ENCODE results near the gene HSD17B2.

The HSD17B2 gene, protein sequence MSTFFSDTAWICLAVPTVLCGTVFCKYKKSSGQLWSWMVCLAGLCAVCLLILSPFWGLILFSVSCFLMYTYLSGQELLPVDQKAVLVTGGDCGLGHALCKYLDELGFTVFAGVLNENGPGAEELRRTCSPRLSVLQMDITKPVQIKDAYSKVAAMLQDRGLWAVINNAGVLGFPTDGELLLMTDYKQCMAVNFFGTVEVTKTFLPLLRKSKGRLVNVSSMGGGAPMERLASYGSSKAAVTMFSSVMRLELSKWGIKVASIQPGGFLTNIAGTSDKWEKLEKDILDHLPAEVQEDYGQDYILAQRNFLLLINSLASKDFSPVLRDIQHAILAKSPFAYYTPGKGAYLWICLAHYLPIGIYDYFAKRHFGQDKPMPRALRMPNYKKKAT

DNA sequence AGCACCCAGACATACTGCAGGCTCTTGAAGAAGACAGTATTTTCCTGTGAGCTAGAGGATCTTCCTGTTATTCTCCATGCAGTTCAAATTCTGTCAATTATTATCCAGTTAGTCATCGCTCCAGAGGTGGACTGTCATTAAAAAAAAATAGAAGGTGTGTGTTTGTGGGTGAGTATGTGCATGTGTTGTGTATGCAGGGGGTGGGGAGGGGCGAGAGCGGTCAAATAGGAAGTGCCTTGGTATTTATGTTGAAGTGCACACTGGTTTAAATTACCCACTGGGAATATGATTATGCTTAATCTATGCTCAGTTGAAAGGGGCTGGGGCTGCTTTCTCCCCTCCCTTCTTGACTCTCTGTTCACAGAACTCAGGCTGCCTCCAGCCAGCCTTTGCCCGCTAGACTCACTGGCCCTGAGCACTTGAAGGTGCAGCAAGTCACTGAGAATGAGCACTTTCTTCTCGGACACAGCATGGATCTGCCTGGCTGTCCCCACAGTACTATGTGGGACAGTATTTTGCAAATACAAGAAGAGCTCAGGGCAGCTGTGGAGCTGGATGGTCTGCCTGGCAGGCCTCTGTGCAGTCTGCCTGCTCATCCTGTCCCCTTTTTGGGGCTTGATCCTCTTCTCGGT, at the start of gene HSD17B2:
Gene HSD17B2 (plus strand): TSS at position 273 of the 632 bp plus-strand sequence. CDS start 172 bp downstream, at position 445.
- H3K4me3 Mint-ChIP-seq = no peak within 1 kb of the TSS
- intact Hi-C loops (cut with micrococcal nuclease) = loop anchor here (5.0 kb wide), 1 partner anchor 422 kb away; no protein-coding TSS in a partner anchor
- H3K27ac Mint-ChIP-seq = no peak within 1 kb of the TSS
- H3K36me3 Mint-ChIP-seq (ENCODE audit: low read depth) = no peaks in the 10 kb centered on the region
- H3K4me1 Mint-ChIP-seq (ENCODE audit: low read depth) = no peaks in the 10 kb centered on the region
- no peaks in the 10 kb centered on the region for H3K9me3 Mint-ChIP-seq
- peaks cover 20% of the 10 kb centered on the region for H3K27me3 Mint-ChIP-seq

DNA sequence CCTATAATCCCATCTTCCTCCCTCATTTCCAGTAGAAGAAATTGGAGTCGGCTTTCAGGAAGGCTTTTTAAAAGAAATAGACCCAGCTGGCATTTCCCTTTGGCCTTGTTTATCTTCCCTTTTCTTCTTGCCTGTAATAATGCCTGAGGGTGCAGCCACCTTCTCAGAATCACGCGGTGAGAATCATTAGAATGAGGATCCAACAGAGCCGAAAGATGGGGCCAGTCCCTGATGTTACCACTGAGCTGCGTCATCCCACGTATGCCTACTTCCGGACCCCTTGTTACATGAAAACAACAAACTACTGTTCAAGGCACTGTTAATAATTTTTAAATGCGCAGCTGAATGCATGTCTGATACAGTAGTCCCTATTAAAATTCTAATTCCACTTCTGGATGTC, 47.9 kb upstream of the HSD17B2 start:
- intact Hi-C loops (cut with micrococcal nuclease) = no loop called here
- no peaks in the 10 kb centered on the region for H3K36me3 Mint-ChIP-seq (ENCODE audit: low read depth)
- no peak overlapping the region for H3K27ac Mint-ChIP-seq
- H3K9me3 Mint-ChIP-seq = no peaks in the 10 kb centered on the region
- H3K4me3 Mint-ChIP-seq = no peak overlapping the region
- H3K4me1 Mint-ChIP-seq (ENCODE audit: low read depth) = no peaks in the 10 kb centered on the region
- peaks cover 7% of the 10 kb centered on the region for H3K27me3 Mint-ChIP-seq

DNA sequence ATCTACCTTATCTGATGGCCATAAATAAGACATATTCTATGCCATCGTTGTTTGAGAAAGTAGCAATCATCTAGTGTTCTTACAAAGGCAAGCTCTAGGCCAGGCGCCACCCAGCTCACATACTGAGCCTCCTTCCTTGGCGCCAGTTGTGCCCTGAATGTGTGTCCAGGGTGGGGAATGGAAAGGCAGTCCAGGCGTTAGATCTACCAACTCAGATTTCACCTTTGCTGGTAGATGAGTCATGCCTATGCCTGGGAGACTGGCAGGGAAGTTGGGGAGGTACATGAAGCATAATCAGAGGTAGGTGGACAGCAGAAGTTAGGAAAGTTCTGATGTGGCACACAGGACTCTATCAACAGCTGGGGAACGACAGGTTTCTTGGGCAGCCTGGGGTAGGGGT, 47.3 kb upstream of the HSD17B2 start:
- Mint-ChIP-seq H3K27me3 (peaks cover 7% of the 10 kb centered on the region), H3K4me3 (no peak overlapping the region), H3K4me1 (ENCODE audit: low read depth) (no peaks in the 10 kb centered on the region), H3K27ac (no peak overlapping the region), H3K9me3 (no peaks in the 10 kb centered on the region), H3K36me3 (ENCODE audit: low read depth) (no peaks in the 10 kb centered on the region)
- intact Hi-C loops (cut with micrococcal nuclease) = no loop called here

DNA sequence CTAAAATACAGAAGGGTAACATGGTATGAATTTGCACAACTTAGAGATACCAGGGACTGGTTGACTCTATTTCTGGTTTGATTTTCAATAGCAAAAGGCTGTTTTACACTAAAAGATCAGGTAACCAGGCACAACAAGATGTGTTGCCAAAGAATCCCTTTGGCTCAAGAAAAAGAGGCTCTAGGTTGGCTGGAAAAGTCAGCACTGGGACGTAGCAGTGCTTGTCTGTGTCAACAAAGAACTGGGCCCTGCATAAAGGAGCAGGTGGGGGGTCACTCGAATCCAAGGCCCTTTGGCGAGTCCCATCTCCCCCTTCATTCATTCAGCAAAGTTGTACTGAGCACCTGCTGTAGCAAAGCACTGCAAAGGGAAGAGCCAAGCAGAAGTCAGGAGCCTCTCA, 42.2 kb upstream of the HSD17B2 start:
- Mint-ChIP-seq H3K36me3 (ENCODE audit: low read depth) (no peaks in the 10 kb centered on the region), H3K27ac (no peak overlapping the region), H3K27me3 (no peaks in the 10 kb centered on the region), H3K4me3 (no peak overlapping the region), H3K9me3 (no peaks in the 10 kb centered on the region), H3K4me1 (ENCODE audit: low read depth) (no peaks in the 10 kb centered on the region)
- intact Hi-C loops (cut with micrococcal nuclease) = no loop called here

DNA sequence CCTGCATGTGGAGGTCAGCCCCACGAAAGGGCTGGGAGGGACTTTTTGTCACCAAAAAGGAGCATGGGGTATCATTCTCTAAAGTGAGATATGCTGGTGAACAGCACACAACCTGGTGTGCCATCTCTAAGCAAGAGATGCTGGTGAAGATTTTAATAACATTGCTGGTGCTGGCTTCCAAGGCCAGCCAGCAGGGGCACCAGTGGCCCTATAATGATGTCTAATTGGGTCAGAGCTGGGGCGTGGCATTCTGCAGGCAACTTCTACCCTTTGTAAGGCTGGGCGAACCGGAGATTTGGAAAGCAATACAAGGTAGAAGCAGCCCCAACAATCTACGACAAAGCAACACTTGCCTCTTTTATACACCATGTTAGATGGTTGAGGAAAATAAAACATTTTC, 40.6 kb upstream of the HSD17B2 start:
- Mint-ChIP-seq H3K36me3 (ENCODE audit: low read depth) (no peaks in the 10 kb centered on the region), H3K4me3 (no peak overlapping the region), H3K4me1 (ENCODE audit: low read depth) (no peaks in the 10 kb centered on the region), H3K27ac (no peak overlapping the region), H3K9me3 (no peaks in the 10 kb centered on the region), H3K27me3 (no peaks in the 10 kb centered on the region)
- intact Hi-C loops (cut with micrococcal nuclease) = no loop called here

DNA sequence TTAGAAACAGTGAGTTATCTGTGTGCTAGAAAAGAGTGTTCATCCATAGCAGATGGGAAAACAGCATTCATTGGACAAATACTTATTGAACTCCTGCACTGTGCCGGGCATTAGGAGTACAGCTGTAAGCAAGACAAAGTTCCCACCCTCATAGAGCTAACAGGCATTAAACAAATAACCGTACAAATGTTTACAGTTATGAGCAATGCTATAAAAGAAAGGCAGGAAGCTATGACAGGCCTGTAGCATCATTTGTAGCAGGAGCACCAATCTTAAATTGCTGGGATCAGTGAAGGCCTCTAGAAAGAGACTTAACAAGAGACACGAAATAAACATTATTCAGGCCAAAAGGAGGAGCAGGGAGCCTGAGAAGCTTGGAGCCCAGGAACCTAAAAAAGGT, 39.4 kb upstream of the HSD17B2 start:
- intact Hi-C loops (cut with micrococcal nuclease) = no loop called here
- no peaks in the 10 kb centered on the region for H3K27me3 Mint-ChIP-seq
- no peaks in the 10 kb centered on the region for H3K36me3 Mint-ChIP-seq (ENCODE audit: low read depth)
- no peaks in the 10 kb centered on the region for H3K4me1 Mint-ChIP-seq (ENCODE audit: low read depth)
- no peak overlapping the region for H3K4me3 Mint-ChIP-seq
- H3K9me3 Mint-ChIP-seq = no peaks in the 10 kb centered on the region
- H3K27ac Mint-ChIP-seq = no peak overlapping the region

DNA sequence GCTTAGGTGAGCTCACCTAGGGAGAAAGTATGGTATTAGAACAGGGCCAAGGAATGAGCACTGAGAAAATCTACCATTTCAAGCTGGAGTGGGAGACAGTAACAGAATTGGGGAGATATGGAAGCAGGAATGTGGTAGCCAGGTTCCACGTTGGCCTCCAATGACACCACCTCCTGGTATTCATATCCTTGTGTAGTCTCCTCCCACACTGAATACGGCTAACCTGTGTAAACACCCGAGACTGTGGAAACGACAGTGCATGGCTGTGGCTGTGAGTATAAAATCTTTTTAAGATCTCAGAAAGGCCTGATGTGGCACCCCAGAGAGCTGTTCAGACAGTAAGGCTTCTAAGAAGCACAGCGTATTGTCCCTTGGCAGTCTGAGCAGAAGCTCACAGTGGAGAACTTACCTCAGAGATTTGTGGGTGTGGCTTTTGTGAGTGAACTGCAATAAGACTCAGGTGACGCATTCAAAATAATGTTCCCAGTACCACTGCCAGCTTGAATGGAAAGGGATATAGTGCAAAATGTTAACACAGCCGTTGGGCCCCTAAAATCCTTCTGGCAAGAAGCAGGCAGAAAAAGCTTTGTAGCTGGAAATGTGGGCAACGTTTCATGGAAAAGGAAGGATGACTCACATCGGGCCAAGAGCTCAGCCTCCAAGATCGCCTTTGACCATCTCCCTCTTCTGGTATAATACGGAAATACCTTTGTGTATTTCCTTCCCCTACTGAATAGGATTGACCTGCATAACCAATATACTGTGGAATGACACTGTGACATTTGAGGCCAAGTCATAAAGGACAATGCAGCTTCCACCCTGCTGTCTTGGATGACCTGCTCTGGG, 38.2 kb upstream of the HSD17B2 start:
- H3K4me1 Mint-ChIP-seq (ENCODE audit: low read depth) = no peaks in the 10 kb centered on the region
- no peak overlapping the region for H3K27ac Mint-ChIP-seq
- no peaks in the 10 kb centered on the region for H3K27me3 Mint-ChIP-seq
- H3K36me3 Mint-ChIP-seq (ENCODE audit: low read depth) = no peaks in the 10 kb centered on the region
- intact Hi-C loops (cut with micrococcal nuclease) = no loop called here
- H3K9me3 Mint-ChIP-seq = no peaks in the 10 kb centered on the region
- H3K4me3 Mint-ChIP-seq = no peak overlapping the region

DNA sequence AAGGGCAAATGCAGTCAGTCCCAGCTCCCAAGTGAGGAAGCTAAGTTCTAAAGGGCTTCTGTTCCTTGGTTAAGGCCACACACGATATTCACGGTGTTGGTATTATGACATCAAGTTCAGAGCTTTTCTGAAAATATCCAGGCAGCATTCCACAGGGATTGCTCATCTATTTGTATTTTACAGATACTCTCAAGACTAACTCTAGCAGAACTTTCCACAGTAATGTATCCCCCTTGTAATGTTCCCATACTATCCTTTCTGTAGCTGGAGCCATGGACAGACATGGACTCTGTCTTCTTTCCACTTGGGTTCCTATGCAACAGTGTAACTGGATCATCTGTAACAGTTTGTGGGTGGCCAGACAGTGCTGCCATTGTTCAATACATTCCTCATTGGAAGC, 37.3 kb upstream of the HSD17B2 start:
- intact Hi-C loops (cut with micrococcal nuclease) = no loop called here
- H3K27me3 Mint-ChIP-seq = no peaks in the 10 kb centered on the region
- no peak overlapping the region for H3K27ac Mint-ChIP-seq
- H3K9me3 Mint-ChIP-seq = no peaks in the 10 kb centered on the region
- no peaks in the 10 kb centered on the region for H3K36me3 Mint-ChIP-seq (ENCODE audit: low read depth)
- H3K4me1 Mint-ChIP-seq (ENCODE audit: low read depth) = no peaks in the 10 kb centered on the region
- no peak overlapping the region for H3K4me3 Mint-ChIP-seq

DNA sequence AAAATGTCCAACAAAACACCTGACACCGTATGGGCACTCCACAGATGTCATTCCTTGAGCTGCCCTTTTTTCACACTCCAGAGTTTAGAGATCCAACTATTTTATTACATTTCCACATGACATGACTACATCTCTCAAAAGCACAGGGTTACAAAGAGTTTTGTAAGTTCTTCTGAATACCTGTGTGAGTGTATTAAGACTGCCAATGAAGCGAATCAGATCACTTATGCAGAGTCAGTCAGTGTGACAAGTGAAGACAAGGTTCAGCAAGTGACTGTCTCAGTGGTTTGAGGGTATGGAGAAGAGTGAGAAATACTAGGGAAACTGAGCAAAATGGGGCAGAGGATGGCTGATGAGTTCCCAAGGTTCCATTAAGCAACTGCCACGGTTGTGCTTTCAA, 32.2 kb upstream of the HSD17B2 start:
- Mint-ChIP-seq H3K4me3 (no peak overlapping the region), H3K9me3 (peaks cover 2% of the 10 kb centered on the region), H3K36me3 (ENCODE audit: low read depth) (no peaks in the 10 kb centered on the region), H3K27me3 (no peaks in the 10 kb centered on the region), H3K4me1 (ENCODE audit: low read depth) (no peaks in the 10 kb centered on the region), H3K27ac (no peak overlapping the region)
- intact Hi-C loops (cut with micrococcal nuclease) = no loop called here

DNA sequence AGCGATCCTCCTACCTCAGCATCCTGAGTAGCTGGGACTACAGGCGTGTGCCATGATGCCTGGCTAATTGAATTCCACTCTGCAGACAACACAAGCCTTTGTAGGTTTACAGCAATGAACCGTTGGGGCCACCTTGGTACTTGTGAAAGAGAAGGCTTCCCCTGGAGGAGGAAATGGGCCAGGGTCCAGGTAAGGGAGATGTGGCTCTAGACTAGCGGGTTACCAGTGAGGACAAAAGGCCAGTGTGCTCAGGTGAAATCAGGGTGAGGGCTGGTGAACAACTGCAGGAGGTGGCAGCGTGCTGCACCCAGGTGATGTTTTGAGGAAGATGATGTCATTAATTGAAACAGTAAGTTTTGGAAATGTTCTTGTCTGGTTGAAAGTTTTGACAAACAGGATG, 30.5 kb upstream of the HSD17B2 start:
- Mint-ChIP-seq H3K36me3 (ENCODE audit: low read depth) (no peaks in the 10 kb centered on the region), H3K9me3 (peaks cover 20% of the 10 kb centered on the region), H3K27ac (no peak overlapping the region), H3K27me3 (no peaks in the 10 kb centered on the region), H3K4me3 (no peak overlapping the region), H3K4me1 (ENCODE audit: low read depth) (no peaks in the 10 kb centered on the region)
- intact Hi-C loops (cut with micrococcal nuclease) = no loop called here

DNA sequence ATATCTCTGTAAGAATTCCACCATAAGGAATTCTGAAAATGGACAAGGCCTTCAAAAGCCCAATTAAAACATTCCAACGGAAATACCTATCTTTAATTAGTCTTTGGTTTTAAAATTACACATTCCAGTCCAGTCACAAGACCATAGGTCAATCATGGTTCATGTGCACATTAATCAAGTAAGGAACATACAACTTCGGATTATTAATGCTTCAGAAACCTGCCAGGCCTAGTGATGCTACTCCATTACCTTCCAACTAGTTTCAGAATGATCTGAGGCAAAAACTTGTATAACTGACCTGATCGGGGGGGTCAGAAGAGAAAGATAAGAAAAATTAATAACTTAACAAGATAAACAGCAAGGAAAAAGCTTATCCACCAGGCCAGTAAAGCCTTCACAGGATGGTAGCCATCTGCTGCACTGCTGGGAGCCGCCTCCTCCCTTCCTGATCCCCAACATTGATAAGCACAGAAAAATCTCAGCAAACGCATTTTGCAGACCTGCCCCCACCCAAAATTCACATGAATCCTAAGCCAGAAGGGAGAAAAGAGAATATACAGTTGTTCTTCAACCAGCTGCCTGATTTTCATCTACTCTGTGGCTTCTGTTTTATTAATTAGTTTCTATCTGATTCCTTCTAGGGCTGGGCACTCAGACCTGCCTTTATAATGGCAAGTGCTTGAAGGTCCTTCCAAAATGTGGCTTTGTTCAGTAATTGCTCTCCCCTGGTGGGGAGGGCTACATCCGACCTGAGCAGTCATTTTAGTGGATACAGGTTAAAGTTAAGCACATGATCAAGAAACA, 29.8 kb upstream of the HSD17B2 start:
- Mint-ChIP-seq H3K36me3 (ENCODE audit: low read depth) (no peaks in the 10 kb centered on the region), H3K27me3 (no peaks in the 10 kb centered on the region), H3K9me3 (peaks cover 26% of the 10 kb centered on the region), H3K4me3 (no peak overlapping the region), H3K27ac (no peak overlapping the region), H3K4me1 (ENCODE audit: low read depth) (no peaks in the 10 kb centered on the region)
- intact Hi-C loops (cut with micrococcal nuclease) = no loop called here

DNA sequence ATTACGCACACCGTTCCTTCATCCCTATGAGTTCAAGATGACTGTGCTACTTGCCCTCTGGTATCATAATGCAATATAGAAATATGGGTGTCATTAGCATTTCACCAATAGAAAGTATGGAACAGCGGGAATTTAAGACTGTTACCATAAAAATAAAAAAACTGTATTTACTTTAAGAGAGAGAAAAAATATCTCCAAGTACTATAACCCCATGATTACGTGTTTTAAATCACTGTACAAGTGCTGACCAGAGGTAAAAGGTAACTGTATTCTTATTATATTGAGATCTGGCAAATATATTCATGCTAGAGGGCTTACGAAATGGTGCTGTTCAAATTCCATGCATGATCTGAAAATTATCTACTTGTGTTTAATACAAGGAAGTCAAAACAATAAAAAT, 29.0 kb upstream of the HSD17B2 start:
- Mint-ChIP-seq H3K27ac (no peak overlapping the region), H3K9me3 (peaks cover 32% of the 10 kb centered on the region), H3K4me3 (no peak overlapping the region), H3K4me1 (ENCODE audit: low read depth) (peaks cover 2% of the 10 kb centered on the region), H3K27me3 (peaks cover 7% of the 10 kb centered on the region), H3K36me3 (ENCODE audit: low read depth) (no peaks in the 10 kb centered on the region)
- intact Hi-C loops (cut with micrococcal nuclease) = no loop called here

DNA sequence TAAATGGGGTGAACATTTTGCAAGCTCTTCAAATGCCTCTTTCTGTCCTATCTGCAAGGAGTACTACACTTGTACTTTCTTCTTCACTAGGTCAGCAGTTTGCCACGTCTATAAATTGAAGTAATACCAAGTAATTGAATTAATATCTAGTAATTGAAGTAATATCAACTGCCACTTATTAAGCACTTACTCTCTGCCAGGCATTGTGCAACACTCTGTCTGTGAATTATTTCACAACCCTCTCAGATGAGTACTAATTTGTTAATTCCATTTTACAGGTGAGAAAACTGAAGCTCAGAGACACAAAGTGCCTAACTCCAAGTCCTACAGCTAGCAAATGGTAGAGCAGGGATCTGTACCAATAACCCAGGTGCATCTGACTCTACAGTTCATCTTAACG, 27.9 kb upstream of the HSD17B2 start:
- Mint-ChIP-seq H3K4me1 (ENCODE audit: low read depth) (peaks cover 9% of the 10 kb centered on the region), H3K36me3 (ENCODE audit: low read depth) (no peaks in the 10 kb centered on the region), H3K27me3 (peaks cover 18% of the 10 kb centered on the region), H3K27ac (no peak overlapping the region), H3K9me3 (peaks cover 41% of the 10 kb centered on the region), H3K4me3 (no peak overlapping the region)
- intact Hi-C loops (cut with micrococcal nuclease) = no loop called here

Data from dendritic cell treated with granulocyte-macrophage colony-stimulating factor and Interleukin-4, amounts not matched to agents 40 ng/mL and 50 ng/mL, for 4 days (primary cell).